PFSK-1 (cell line): ENCODE measurements around the gene OR10H4.

ENCODE experiments used
- FOXP2 ChIP-seq: optimal IDR thresholded peaks from 2 replicates; pipeline ENCODE3; 2011; ENCODE audit warnings: borderline replicate concordance, control low read depth, inconsistent platforms; ENCODE audit not compliant: insufficient read depth; ENCODE audit errors: extremely low read length, extremely low read depth
- POLR2AphosphoS5 ChIP-seq: IDR thresholded peaks from 2 replicates; pipeline ENCODE4 v1.6.1; 2012; ENCODE audit warnings: low read depth, mild to moderate bottlenecking, control low read depth, low read length, moderate library complexity
- SIN3A ChIP-seq: IDR thresholded peaks from 2 replicates; pipeline ENCODE4 v1.6.1; 2012; ENCODE audit warnings: mild to moderate bottlenecking, low read length, moderate library complexity, borderline replicate concordance; ENCODE audit not compliant: insufficient read depth
- TAF1 ChIP-seq: IDR thresholded peaks from 2 replicates; pipeline ENCODE4 v1.6.1; 2012; ENCODE audit warnings: low read length, control low read depth, borderline replicate concordance; ENCODE audit not compliant: insufficient read depth
- TF ChIP-seq, protein P1 (sequence below), 2 experiments: IDR thresholded peaks; 2 replicates each; pipeline versions ENCODE4 v1.6.1 to v1.8.0; 2011 to 2012; ENCODE audit warnings: low read depth in 2 of 2, low read length in 2 of 2, control low read depth in 1 of 2, inconsistent platforms in 1 of 2, mild to moderate bottlenecking in 1 of 2, moderate library complexity in 1 of 2; ENCODE audit not compliant: insufficient read depth in 1 of 2

OR10H4 gene

DNA sequence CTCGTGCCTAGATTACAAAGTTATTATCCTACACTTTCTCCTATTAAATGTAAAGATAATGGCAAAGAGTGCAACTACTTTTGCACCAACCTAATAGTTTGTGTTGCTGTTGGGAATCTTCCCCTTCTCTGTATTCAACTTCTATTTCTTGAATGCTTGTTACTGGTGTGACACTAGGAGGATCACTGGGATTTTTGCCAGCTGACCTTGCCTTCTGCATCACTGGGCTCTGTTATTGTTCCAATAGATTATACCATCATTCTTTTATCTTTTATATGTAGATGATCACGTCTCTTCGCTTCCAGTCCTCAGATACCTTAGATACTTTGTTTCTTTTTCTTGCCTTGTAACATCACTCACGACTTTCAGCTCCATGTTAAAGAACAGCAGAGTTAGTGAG is 3.5 kb upstream of the OR10H4 start:
- TF ChIP-seq FOXP2 = no peak
- TF ChIP-seq, protein P1, sequence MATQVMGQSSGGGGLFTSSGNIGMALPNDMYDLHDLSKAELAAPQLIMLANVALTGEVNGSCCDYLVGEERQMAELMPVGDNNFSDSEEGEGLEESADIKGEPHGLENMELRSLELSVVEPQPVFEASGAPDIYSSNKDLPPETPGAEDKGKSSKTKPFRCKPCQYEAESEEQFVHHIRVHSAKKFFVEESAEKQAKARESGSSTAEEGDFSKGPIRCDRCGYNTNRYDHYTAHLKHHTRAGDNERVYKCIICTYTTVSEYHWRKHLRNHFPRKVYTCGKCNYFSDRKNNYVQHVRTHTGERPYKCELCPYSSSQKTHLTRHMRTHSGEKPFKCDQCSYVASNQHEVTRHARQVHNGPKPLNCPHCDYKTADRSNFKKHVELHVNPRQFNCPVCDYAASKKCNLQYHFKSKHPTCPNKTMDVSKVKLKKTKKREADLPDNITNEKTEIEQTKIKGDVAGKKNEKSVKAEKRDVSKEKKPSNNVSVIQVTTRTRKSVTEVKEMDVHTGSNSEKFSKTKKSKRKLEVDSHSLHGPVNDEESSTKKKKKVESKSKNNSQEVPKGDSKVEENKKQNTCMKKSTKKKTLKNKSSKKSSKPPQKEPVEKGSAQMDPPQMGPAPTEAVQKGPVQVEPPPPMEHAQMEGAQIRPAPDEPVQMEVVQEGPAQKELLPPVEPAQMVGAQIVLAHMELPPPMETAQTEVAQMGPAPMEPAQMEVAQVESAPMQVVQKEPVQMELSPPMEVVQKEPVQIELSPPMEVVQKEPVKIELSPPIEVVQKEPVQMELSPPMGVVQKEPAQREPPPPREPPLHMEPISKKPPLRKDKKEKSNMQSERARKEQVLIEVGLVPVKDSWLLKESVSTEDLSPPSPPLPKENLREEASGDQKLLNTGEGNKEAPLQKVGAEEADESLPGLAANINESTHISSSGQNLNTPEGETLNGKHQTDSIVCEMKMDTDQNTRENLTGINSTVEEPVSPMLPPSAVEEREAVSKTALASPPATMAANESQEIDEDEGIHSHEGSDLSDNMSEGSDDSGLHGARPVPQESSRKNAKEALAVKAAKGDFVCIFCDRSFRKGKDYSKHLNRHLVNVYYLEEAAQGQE (IDR thresholded peaks at IDR 0.05; ENCODE audit: insufficient read depth in 1 of 2, low read depth in 2 of 2, low read length in 2 of 2) = no peak
- no peak for TF ChIP-seq TAF1
- TF ChIP-seq SIN3A = no peak
- no peak for TF ChIP-seq POLR2AphosphoS5

DNA sequence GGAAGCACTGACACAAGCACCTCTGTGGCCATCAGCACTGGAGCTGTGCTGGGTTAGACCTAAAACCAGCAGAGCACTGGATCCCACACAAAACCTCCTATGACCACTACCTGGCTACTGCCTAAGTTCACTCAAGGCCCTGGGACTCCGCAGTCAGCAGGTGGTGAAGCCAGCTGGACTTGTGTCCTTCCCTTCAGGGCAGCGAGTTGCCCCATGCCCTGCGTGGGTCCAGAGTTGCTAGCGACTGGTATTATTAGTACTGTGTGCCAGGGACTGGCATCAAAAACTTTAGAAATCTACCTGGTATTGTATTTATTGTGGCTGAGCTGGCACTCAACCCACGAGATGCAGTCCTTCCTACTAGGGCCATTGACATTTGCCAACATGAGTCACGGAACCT is 6.0 kb downstream of the OR10H4 start:
- no peak for TF ChIP-seq POLR2AphosphoS5
- no peak for TF ChIP-seq FOXP2
- TF ChIP-seq, protein P1 (IDR thresholded peaks at IDR 0.05; ENCODE audit: insufficient read depth in 1 of 2, low read depth in 2 of 2, low read length in 2 of 2) = no peak
- TF ChIP-seq TAF1 = no peak
- no peak for TF ChIP-seq SIN3A

DNA sequence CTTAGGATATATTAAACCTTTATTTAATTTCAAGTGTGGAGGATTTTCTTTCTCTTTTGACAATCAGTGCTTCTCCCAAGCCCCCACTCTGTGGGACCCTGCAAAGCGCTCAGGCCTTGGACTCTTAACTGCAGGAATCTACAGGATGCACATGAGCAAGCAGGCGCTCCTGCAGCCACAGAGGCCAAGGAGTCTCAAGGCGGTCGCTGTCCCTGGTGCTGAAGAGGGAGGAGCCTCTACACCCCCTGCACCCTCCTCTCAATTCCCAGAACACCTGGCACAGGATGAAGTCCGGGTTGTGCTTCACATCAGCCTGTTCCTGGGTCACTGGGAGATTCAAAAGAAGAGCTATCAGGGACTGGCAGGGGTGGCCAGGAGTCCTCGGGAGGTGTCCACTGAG is 13.5 kb downstream of the OR10H4 start:
- TF ChIP-seq SIN3A = no peak
- TF ChIP-seq, protein P1 (IDR thresholded peaks at IDR 0.05; ENCODE audit: insufficient read depth in 1 of 2, low read depth in 2 of 2, low read length in 2 of 2) = peak; percentile 83 to 93

DNA sequence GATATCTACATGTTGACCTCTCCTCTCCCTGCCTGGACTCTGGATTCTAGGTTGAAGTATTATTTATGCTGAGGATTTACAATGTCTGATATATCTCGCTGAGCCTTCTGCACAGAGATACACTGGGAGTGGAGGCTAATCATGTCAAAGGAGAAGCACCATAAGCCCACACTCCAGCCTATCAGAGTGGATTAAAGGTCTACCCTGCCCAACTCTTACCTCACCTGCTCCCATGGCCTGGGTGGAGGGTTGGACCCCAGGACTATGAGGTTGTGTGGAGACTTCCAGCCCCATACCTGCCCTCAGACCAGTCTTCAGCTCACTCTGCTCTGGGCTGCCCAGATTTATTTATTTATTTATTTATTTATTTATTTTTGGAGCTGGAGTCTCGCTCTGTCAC is 15.4 kb downstream of the OR10H4 start:
- TF ChIP-seq TAF1 = no peak
- TF ChIP-seq FOXP2 = no peak
- TF ChIP-seq, protein P1 (IDR thresholded peaks at IDR 0.05; ENCODE audit: insufficient read depth in 1 of 2, low read depth in 2 of 2, low read length in 2 of 2) = no peak
- TF ChIP-seq SIN3A = no peak
- no peak for TF ChIP-seq POLR2AphosphoS5

DNA sequence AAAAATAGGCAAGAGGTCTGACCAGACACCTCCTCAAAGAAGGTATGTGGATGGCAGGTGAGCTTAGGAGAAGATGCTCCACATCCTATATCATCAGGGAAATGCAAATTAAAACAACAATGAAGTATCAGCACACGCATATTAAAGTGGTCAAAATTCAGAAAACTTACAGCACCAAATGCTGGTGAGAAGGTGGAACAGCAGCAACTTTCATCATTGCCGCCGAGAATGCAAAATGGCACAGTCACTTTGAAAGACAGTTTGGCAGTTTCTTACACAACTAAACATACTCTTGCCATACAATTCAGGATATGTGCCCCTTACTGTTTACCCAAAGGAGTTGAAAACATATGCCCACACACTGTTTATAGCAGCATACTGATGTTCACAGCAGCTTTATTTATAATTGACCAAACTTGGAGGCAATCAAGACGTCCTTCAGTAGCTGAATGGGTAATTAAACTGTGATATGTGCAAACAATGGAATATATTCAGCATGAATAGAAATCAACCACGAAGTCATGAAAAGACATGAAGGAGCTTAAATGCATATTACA is 22.5 kb downstream of the OR10H4 start:
- TF ChIP-seq POLR2AphosphoS5 (no peak), FOXP2 (no peak), SIN3A (no peak), TAF1 (no peak)
- TF ChIP-seq, protein P1 (IDR thresholded peaks at IDR 0.05; ENCODE audit: insufficient read depth in 1 of 2, low read depth in 2 of 2, low read length in 2 of 2) = no peak
